Mucosa of descending colon (tissue), 3 donors: Measurements from ENCODE around the gene IFIT2. TPM values are rescaled to one million over a fixed set of nuclear protein-coding genes. Genes with fewer than 3 reads are reported as not detected.

Experiments
- ATAC-seq: fragments of 200-7000 bp; cut with Tn5 transposase; one replicate; pipeline ENCODE4 v1.9.1; 2020; ENCODE audit warnings: mild to moderate bottlenecking, moderate library complexity
- DNase-seq, 3 donors: peaks; one replicate each; pipeline ENCODE4 v3.0.0-alpha.2; 2020
- H3K36me3 ChIP-seq: fragments of 200-600 bp; one replicate; pipeline ENCODE4 v1.8.0; 2021; ENCODE audit warnings: low read depth, mild to moderate bottlenecking
- H3K4me1 ChIP-seq: fragments of 200-600 bp; one replicate; pipeline ENCODE4 v1.8.0; 2021; ENCODE audit warnings: low read depth, mild to moderate bottlenecking
- H3K4me3 ChIP-seq: fragments of 200-600 bp; one replicate; pipeline ENCODE4 v1.8.0; 2021; ENCODE audit warnings: mild to moderate bottlenecking
- H3K9me3 ChIP-seq: fragments of 200-600 bp; one replicate; pipeline ENCODE4 v1.8.0; 2021; ENCODE audit warnings: mild to moderate bottlenecking
- CTCF ChIP-seq: fragments of 200-600 bp; IDR thresholded peaks from one replicate; pipeline ENCODE4 v1.8.0; 2022; ENCODE audit warnings: antibody characterized with exemption, mild to moderate bottlenecking
- intact Hi-C, 2 donors: fragments of 100-400 bp; cut with DNase I in 1 of 2; cut with micrococcal nuclease in 1 of 2; formaldehyde crosslinking; loops; one replicate each; pipeline versions ENCODE4 v1.11.0 to v1.11.1; 2022; cut with DNase I, micrococcal nuclease
- total RNA-seq, 3 donors: library from RNA; stranded (reverse); fragmentation: NEBNext Ultra II Directional in 2 of 3; extraction: Animal tissue kit (Norgen Biotek cat#: 25700) in 2 of 3; gene quantifications; one replicate each; pipeline versions ENCODE4 v1.2.1 to v1.2.4, GENCODE V29; 2021 to 2023
- donor health status: DM: no; HTN: no; CAD: no; lungs with moderate emphysema.
- donor health status: DM: no; HTN: no; CAD: no.
- donor health status: DM: no; HTN: yes; CAD: no.

Gene IFIT2
- total RNA-seq, 3 donors from 2014 or later, result 6.9 to 7.6 (median 7.5) TPM

DNA sequence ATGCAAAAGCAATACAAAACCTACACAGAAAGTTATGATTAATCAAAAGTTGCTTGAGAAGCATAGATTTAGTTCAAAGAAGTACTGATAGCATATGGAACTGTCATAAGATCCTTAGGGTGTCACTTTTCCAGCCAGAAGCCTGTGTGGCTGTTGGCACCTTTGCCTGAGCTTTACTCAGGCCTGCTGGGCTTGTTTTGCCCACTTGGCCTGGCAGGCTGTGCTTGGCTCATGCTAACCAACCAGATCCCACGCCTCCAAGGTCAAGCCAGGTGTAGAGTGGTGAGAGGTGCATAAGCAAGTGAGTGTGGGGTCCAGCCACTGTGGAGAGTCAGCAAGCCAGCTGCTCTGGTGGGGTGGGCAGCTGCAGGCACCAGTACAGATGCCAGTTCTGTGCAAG, 38.3 kb upstream of the IFIT2 start:
- ATAC-seq, result no peak
- Histone ChIP-seq H3K4me1 (no peaks in the 10 kb centered on the region), H3K4me3 (no peak overlapping the region), H3K36me3 (no peaks in the 10 kb centered on the region), H3K9me3 (no peaks in the 10 kb centered on the region)
- no peak for TF ChIP-seq CTCF
- no peak for DNase-seq
- intact Hi-C loops, result no loop called here

DNA sequence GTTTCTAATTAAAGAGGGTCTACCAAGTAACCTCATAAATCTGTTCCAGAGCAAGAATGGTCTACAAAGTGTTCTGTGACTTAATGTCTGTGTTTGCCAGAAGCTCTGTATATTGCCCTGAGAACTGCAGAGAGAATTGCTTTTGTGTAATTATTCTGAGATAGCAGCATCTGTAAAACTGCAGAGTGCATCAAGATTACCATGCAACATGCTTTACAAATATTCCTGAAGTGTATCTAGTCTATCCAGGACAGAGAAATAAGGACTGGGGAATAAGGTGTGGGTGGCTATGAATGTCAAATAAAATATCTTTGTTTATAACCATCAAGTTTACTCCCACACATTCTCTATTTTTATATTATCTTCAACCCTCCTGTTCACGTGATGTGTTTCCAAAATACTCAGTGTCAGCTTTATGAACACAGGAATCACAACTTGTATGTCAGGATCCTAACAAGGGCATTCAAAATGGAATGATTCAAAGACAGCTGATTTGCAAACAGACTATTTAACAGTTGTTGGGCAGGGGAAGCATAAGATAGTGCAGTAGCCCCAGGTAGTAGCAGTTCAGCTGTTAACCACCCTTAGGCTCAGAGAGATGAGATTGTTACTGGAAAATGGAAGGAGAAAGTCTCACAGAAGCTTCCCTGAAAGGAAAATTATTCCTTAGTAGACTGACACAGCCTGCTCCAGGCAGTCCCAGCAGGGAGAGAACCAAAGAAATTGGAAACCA, 35.0 kb upstream of the IFIT2 start:
- H3K9me3 ChIP-seq, result no peaks in the 10 kb centered on the region
- TF ChIP-seq CTCF, result no peak
- intact Hi-C loops, result no loop called here
- no peaks in the 10 kb centered on the region for H3K4me1 ChIP-seq
- DNase-seq, result no peak
- ATAC-seq, result no peak
- H3K36me3 ChIP-seq, result no peaks in the 10 kb centered on the region
- H3K4me3 ChIP-seq, result no peak overlapping the region

DNA sequence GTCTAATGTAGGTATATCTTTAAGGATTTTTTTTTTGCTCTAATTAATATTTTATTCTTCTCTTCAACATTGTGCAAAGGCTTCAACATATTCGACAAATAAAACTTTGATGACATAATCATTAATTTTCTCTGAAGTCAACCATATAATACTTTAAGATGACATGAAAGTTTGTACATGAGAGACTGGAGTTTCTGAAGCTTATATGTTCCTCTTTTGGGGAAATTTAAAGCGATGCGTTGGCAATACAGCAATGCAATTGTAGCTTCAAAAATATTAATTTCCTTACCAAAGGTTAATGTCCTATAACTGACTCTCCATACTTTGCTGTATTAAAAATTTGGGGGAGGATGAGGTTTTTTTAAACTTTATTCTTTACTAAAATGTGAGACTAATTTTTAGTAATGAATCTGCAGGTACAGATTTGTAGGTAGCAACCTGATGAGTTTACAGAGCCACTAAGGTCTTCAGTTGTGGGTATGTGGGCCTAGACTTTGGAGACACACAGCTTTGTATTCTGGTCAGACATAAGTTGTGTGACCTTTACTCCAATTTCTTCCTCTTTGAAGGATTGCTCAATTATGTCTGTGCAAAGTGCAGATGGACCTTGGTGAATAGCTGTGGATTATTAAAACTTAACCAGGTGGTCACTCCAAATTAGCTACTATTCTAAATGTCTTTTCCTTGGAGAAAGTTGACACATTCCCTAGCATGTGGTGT, 32.3 kb upstream of the IFIT2 start:
- ATAC-seq (peak; percentile 31), DNase-seq (no peak)
- TF ChIP-seq CTCF, result no peak
- intact Hi-C loops, result no loop called here
- Histone ChIP-seq H3K4me3 (no peak overlapping the region), H3K36me3 (no peaks in the 10 kb centered on the region), H3K4me1 (no peaks in the 10 kb centered on the region), H3K9me3 (no peaks in the 10 kb centered on the region)

- DNase-seq, result no peak
- Histone ChIP-seq H3K9me3 (no peaks in the 10 kb centered on the region), H3K36me3 (no peaks in the 10 kb centered on the region), H3K4me3 (no peak overlapping the region), H3K4me1 (no peaks in the 10 kb centered on the region)
- TF ChIP-seq CTCF, result no peak
- ATAC-seq, result no peak
- intact Hi-C loops, result no loop called here
Measured at GRCh38 chr10:89270153-89270483, 31.7 kb upstream of the IFIT2 start.

DNA sequence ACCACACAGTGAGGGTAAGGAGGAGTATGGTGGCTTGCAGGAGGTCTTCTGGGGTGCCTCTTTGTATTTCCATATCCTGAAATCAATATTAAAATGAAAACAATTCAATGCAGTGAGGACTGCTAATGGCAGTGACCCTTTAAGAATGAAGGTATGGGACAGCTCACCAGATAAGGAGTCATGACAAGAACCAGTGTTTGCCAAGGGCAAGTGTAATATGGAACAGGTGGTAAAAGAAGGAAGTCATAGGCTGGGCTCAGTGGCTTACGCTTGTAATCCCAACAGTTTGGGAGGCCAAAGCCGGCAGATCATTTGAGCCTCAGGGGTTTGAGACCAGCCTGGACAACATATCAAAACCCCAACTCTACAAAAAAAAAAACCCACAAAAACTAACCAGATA, 30.3 kb upstream of the IFIT2 start:
- Histone ChIP-seq H3K9me3 (no peaks in the 10 kb centered on the region), H3K36me3 (no peaks in the 10 kb centered on the region), H3K4me1 (no peaks in the 10 kb centered on the region), H3K4me3 (no peak overlapping the region)
- no peak for TF ChIP-seq CTCF
- ATAC-seq (peak; percentile 43), DNase-seq (no peak)
- intact Hi-C loops, result no loop called here
